ENCODE measurements around the gene ABCF2. TPM values are rescaled to one million over a fixed set of nuclear protein-coding genes. Genes with fewer than 3 reads are reported as not detected.
A peak's percentile ranks its signal among the peaks of the same experiment; 100 is the strongest.

ABCF2 gene
- total RNA-seq, 1 donor from 2014 or later, result 85.8 TPM

DNA sequence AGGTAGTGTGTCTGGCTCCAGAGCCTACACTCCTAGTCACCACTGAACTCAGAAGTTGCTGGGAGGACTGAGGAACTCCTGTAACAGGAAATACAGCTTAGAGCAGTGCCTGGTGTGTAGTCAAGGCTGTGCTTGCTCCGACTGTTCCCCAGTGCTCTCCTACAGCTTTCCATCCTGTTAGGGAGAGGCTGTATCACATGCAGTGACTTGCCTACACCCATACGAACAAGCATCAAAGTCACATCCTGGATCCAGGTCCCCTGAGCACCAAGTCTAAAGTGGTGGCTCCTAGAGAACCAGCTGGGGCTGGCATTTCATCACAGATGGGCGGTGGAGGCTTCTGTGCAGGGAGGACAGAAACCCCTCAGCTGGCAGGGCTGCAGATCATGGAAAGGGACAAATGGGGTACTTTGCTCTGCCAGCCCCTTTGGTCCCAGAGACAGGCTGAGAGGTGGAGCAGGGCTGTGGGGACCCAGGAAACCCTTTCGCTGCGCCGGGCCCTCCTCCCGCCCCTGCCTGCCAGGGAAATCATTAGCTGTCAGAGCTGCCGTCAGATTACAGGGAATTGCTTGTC is 47.6 kb downstream of the ABCF2 start:
- DNase-seq (ENCODE audit: low read depth), result peak; percentile 42
- peaks cover 6% of the 10 kb centered on the region for H3K27me3 ChIP-seq (ENCODE audit: control insufficient read depth, insufficient read depth, low read length)
- peak; percentile 90 for FAIRE-seq
- no peaks in the 10 kb centered on the region for H3K36me3 ChIP-seq (ENCODE audit: control insufficient read depth, insufficient read depth, low read length)
- TF ChIP-seq, protein P1, sequence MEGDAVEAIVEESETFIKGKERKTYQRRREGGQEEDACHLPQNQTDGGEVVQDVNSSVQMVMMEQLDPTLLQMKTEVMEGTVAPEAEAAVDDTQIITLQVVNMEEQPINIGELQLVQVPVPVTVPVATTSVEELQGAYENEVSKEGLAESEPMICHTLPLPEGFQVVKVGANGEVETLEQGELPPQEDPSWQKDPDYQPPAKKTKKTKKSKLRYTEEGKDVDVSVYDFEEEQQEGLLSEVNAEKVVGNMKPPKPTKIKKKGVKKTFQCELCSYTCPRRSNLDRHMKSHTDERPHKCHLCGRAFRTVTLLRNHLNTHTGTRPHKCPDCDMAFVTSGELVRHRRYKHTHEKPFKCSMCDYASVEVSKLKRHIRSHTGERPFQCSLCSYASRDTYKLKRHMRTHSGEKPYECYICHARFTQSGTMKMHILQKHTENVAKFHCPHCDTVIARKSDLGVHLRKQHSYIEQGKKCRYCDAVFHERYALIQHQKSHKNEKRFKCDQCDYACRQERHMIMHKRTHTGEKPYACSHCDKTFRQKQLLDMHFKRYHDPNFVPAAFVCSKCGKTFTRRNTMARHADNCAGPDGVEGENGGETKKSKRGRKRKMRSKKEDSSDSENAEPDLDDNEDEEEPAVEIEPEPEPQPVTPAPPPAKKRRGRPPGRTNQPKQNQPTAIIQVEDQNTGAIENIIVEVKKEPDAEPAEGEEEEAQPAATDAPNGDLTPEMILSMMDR (IDR thresholded peaks at IDR 0.05; ENCODE audit: insufficient read depth, low read length, severe bottlenecking), result no peak
- H3K4me3 ChIP-seq (ENCODE audit: low read depth, low read length), result no peak overlapping the region

DNA sequence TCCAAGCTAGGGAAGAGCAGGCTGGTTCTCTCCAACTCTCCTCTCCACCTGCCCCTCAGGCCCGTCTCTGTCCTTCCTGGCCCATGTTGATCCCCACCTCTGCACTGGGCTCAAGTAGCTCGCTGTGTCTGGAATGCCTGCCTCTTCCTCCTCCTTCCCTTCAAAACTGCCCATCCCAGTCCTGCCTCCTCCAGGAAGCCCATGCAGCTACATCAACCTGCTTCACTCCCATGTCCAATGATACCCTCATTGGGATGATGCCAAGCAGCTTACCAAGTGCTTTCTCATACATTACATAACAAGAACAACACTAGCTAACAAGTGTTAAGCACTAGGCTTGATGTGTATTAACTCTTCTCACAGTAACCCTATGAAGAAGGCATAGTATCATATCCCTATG is 48.2 kb downstream of the ABCF2 start:
- no peaks in the 10 kb centered on the region for H3K36me3 ChIP-seq (ENCODE audit: control insufficient read depth, insufficient read depth, low read length)
- FAIRE-seq, result no peak
- H3K4me3 ChIP-seq (ENCODE audit: low read depth, low read length), result no peak overlapping the region
- H3K27me3 ChIP-seq (ENCODE audit: control insufficient read depth, insufficient read depth, low read length), result peaks cover 6% of the 10 kb centered on the region
- DNase-seq (ENCODE audit: low read depth), result no peak
- TF ChIP-seq, protein P1 (IDR thresholded peaks at IDR 0.05; ENCODE audit: insufficient read depth, low read length, severe bottlenecking), result no peak

DNA sequence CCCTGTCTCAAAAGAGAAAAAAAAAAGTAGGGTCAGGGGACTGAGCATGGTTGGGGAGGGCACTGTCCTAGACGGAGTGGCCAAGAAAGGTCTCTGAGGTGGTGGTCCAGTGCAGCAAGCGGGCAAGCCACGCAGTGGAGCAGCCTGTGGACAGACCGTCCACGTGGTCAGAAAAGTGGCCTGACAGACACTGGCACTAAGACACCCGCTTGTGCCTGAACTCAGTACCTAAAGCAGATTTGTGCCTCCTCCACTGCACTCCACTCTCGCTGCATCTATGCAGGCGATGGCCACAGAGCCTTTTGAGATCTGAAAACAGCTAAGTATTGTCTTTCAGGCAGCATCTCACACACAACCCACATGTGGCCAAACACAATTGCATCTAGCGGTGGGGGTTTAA is 48.8 kb downstream of the ABCF2 start:
- no peak for DNase-seq (ENCODE audit: low read depth)
- no peaks in the 10 kb centered on the region for H3K36me3 ChIP-seq (ENCODE audit: control insufficient read depth, insufficient read depth, low read length)
- peaks cover 7% of the 10 kb centered on the region for H3K27me3 ChIP-seq (ENCODE audit: control insufficient read depth, insufficient read depth, low read length)
- no peak overlapping the region for H3K4me3 ChIP-seq (ENCODE audit: low read depth, low read length)
- TF ChIP-seq, protein P1 (IDR thresholded peaks at IDR 0.05; ENCODE audit: insufficient read depth, low read length, severe bottlenecking), result no peak
- FAIRE-seq, result no peak

DNA sequence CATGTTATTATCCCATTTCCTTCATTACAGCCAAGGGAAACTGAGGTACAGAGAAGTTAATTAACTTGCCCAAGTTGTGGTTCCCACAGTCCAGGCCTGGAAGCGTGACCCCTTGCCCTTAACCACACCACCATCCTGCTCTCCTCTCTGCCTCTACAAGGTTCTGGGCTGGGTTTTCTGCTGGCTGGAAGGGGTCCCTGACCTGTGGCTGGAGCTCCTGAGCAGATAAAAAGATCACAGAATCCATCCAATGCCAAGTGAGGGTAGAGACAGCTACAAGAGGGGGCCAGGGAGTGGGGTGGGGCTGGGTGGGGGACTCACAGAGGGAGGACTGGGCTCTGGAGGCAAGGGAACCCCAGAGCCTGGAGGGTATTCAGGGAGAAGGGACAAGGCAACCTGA is 49.7 kb downstream of the ABCF2 start:
- DNase-seq (ENCODE audit: low read depth) (no peak), FAIRE-seq (no peak)
- no peaks in the 10 kb centered on the region for H3K36me3 ChIP-seq (ENCODE audit: control insufficient read depth, insufficient read depth, low read length)
- TF ChIP-seq, protein P1 (IDR thresholded peaks at IDR 0.05; ENCODE audit: insufficient read depth, low read length, severe bottlenecking), result no peak
- H3K27me3 ChIP-seq (ENCODE audit: control insufficient read depth, insufficient read depth, low read length), result peaks cover 9% of the 10 kb centered on the region
- no peak overlapping the region for H3K4me3 ChIP-seq (ENCODE audit: low read depth, low read length)

DNA sequence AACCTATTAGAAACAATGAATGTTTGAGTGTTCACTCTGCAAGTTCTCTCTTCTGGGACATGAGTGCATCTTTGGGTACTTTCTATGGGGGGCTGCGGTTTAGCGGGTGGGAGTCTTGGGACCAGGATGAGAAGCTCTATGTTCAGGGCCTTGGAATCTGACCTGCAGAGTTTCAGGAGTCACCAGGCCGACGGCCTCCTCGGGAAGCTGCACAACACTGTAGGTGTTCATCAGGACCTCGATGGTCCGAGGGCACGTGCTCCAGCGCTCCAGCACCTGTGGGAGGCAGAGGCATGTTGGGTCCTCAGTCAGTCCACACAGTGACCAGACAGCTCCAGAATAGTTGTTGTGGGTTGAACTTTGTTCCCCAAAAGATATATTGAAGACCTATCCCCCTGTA is 50.6 kb downstream of the ABCF2 start:
- TF ChIP-seq, protein P1 (IDR thresholded peaks at IDR 0.05; ENCODE audit: insufficient read depth, low read length, severe bottlenecking), result no peak
- Histone ChIP-seq H3K27me3 (ENCODE audit: control insufficient read depth, insufficient read depth, low read length) (peaks cover 9% of the 10 kb centered on the region), H3K4me3 (ENCODE audit: low read depth, low read length) (no peak overlapping the region), H3K36me3 (ENCODE audit: control insufficient read depth, insufficient read depth, low read length) (no peaks in the 10 kb centered on the region)
- FAIRE-seq (no peak), DNase-seq (ENCODE audit: low read depth) (no peak)

DNA sequence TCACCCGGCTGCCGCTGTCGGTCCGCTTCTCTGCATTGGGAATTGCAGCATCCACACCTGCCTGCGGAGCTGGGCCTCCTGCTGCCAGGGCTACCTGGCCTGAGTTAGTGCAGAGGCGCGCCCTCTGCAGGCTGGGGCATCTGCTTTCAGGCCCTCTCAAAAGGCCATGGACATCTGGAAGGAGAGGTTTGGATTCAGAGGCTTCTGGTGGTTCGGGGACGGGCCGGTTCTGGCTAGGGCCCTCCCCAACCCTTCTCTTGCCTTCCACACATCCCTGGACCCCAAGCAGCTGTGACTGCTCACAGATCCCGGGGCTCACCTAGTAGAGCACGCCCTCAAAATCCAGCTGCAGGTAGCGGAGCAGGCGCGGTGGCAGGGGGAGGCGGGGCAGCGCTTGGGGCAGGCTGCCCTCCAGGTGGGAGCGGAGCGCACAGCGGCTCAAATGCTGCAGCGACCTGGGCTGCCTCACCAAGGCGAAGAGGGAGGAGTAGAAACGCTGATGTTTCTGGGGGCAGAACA is 51.2 kb downstream of the ABCF2 start:
- FAIRE-seq (no peak), DNase-seq (ENCODE audit: low read depth) (no peak)
- H3K36me3 ChIP-seq (ENCODE audit: control insufficient read depth, insufficient read depth, low read length), result no peaks in the 10 kb centered on the region
- peaks cover 9% of the 10 kb centered on the region for H3K27me3 ChIP-seq (ENCODE audit: control insufficient read depth, insufficient read depth, low read length)
- TF ChIP-seq, protein P1 (IDR thresholded peaks at IDR 0.05; ENCODE audit: insufficient read depth, low read length, severe bottlenecking), result peak; percentile 4
- H3K4me3 ChIP-seq (ENCODE audit: low read depth, low read length), result no peak overlapping the region

Data from bronchial epithelial cell (primary cell).